H1 (cell line): ENCODE results near the gene PRDM15. TPM values are rescaled to one million over a fixed set of nuclear protein-coding genes. Genes with fewer than 3 reads are reported as not detected.

Experiments used
- ASH2L ChIP-seq: fragments of 200-600, 300-600 bp; sonication (generic); IDR thresholded peaks from one replicate; pipeline ENCODE4 v1.7.1; 2017; ENCODE audit warnings: low read length
- BRCA1 ChIP-seq: IDR thresholded peaks from 2 replicates; pipeline ENCODE4 v1.6.1; 2012; ENCODE audit warnings: low read depth, low read length, improper control_type of control experiment
- CBX5 ChIP-seq: fragments of 300-800, 300-1000 bp; sonication (generic); IDR thresholded peaks from 2 replicates; pipeline ENCODE4 v1.7.1; 2016; ENCODE audit warnings: antibody characterized with exemption, low read length, low read depth
- CBX8 ChIP-seq: fragments of 300-800, 300-1000 bp; sonication (generic); IDR thresholded peaks from 2 replicates; pipeline ENCODE4 v1.7.1; 2016; ENCODE audit warnings: low read depth, low read length, borderline replicate concordance
- CEBPB ChIP-seq: IDR thresholded peaks from 2 replicates; pipeline ENCODE4 v1.6.1; 2012; ENCODE audit warnings: low read depth, low read length
- CHD2 ChIP-seq: IDR thresholded peaks from 2 replicates; pipeline ENCODE4 v1.6.1; 2012; ENCODE audit warnings: low read length, improper control_type of control experiment
- CTCF ChIP-seq, 3 experiments: IDR thresholded peaks; 1 replicate in 2 of 3; 2 replicates in 1 of 3; pipeline versions ENCODE4 v1.5.1 to v1.6.1; 2011; ENCODE audit warnings: low read length in 3 of 3, mild to moderate bottlenecking in 3 of 3, inconsistent platforms in 2 of 3, low read depth in 1 of 3, moderate library complexity in 1 of 3; ENCODE audit not compliant: insufficient read depth in 1 of 3; ENCODE audit errors: control extremely low read depth in 1 of 3
- GABPA ChIP-seq: IDR thresholded peaks from 2 replicates; pipeline ENCODE4 v1.6.1; 2011; ENCODE audit warnings: mild to moderate bottlenecking, low read length, moderate library complexity, borderline replicate concordance; ENCODE audit not compliant: insufficient read depth
- GTF2F1 ChIP-seq: IDR thresholded peaks from 2 replicates; pipeline ENCODE4 v1.6.1; 2012; ENCODE audit warnings: low read depth, low read length, improper control_type of control experiment, borderline replicate concordance
- JUND ChIP-seq: IDR thresholded peaks from 2 replicates; pipeline ENCODE4 v1.6.1; 2011; ENCODE audit warnings: mild to moderate bottlenecking, improper control_type of control experiment, low read length
- MAFK ChIP-seq: IDR thresholded peaks from 2 replicates; pipeline ENCODE4 v1.6.1; 2012; ENCODE audit warnings: low read depth, mild to moderate bottlenecking, improper control_type of control experiment, low read length
- MAX ChIP-seq: IDR thresholded peaks from 2 replicates; pipeline ENCODE4 v1.6.1; 2012; ENCODE audit warnings: inconsistent platforms
- NRF1 ChIP-seq: IDR thresholded peaks from 2 replicates; pipeline ENCODE4 v1.6.1; 2011; ENCODE audit warnings: mild to moderate bottlenecking, low read depth, low read length, improper control_type of control experiment
- PHF8 ChIP-seq: fragments of 200-600 bp; sonication (generic); conservative IDR thresholded peaks from 2 replicates; pipeline ENCODE4 v1.7.1; 2012; ENCODE audit warnings: low read depth, mild to moderate bottlenecking, inconsistent platforms, low read length, moderate library complexity
- SIX5 ChIP-seq: IDR thresholded peaks from 2 replicates; pipeline ENCODE4 v1.6.1; 2011; ENCODE audit warnings: mild to moderate bottlenecking, low read depth, low read length
- SP1 ChIP-seq: IDR thresholded peaks from 2 replicates; pipeline ENCODE4 v1.6.1; 2011; ENCODE audit warnings: low read depth, low read length
- SUZ12 ChIP-seq: fragments of 200-600 bp; sonication (generic); IDR thresholded peaks from 2 replicates; pipeline ENCODE4 v1.6.1; 2012; ENCODE audit warnings: mild to moderate bottlenecking, inconsistent platforms, low read length, moderate library complexity, mixed read lengths
- TAF7 ChIP-seq: optimal IDR thresholded peaks from 2 replicates; pipeline ENCODE3; 2011; ENCODE audit warnings: low read depth, mild to moderate bottlenecking, inconsistent platforms, low read length, moderate library complexity, borderline replicate concordance
- ZNF274 ChIP-seq: IDR thresholded peaks from 2 replicates; pipeline ENCODE4 v1.7.0; 2012; ENCODE audit warnings: low read length, borderline replicate concordance; ENCODE audit errors: extremely low read depth
- polyA plus RNA-seq, 7 experiments: library from polyadenylated mRNA; depleted of rRNA in 3 of 7; stranded (reverse) in 5 of 7; unstranded in 2 of 7; fragments of >200 nt in 5 of 7; fragments of 200-250 nt in 2 of 7; gene quantifications; 1 replicate in 5 of 7; 2 replicates in 1 of 7; 4 replicates in 1 of 7; pipeline versions ENCODE4 v1.2.1 to v1.2.3, GENCODE V29; 2011 to 2013; ENCODE audit warnings: missing spikeins in 2 of 7, mixed read lengths in 2 of 7
- total RNA-seq: library from RNA; stranded (reverse); fragmentation: NEBNext Ultra II Directional; extraction: Animal tissue kit (Norgen Biotek cat#: 25700); gene quantifications from 2 replicates; pipeline ENCODE4 v1.2.1, GENCODE V29; 2021
- TF ChIP-seq, protein P1 (sequence below): IDR thresholded peaks from 2 replicates; pipeline ENCODE4 v1.6.1; 2012; ENCODE audit warnings: inconsistent platforms

The PRDM15 gene
- total and polyA plus RNA-seq, 2 of the 8 experiments (the other 6 are each of a cell fraction or from before 2014, with no cell fraction given): 9.7 to 10.5 TPM

DNA sequence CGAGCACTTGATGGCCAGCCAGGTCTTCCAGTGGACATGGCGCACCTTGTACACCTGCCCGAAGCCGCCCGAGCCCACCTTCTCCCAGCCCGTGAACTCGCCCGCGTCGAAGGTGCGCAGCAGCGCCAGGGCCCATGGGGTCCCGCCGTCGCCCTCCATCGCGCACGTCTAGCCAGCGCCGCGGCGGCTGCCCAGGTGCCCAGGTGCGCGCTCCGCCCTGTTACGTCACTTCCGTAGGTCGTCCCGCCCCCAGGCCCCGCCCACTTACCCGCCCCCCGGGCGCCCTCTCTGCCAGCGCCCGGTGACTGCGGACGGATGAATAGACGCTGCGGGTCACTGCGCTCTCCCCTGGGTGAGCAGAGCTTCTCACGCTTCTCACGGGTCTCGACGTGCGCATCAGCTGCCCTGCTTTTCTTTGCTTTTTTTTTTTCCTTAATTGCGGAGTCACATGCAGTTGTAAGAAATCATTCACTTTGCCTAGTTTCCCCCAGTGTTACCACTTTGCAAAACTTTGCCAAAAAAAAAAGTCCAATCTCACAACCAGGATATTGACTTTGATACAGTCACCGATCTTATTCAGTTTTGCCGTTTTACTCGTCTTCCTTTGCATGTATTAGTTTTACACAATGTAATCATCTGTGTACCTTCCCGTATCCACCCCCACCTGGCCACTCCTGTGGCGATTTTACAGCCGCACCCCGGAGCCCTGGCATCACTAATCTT is 112.1 kb downstream of the PRDM15 start, which contains the start of gene RIPK4 (continued):
- TF ChIP-seq, protein P1, sequence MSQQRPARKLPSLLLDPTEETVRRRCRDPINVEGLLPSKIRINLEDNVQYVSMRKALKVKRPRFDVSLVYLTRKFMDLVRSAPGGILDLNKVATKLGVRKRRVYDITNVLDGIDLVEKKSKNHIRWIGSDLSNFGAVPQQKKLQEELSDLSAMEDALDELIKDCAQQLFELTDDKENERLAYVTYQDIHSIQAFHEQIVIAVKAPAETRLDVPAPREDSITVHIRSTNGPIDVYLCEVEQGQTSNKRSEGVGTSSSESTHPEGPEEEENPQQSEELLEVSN: peak; percentile 36; the same call in 1 of the 2 replicates
- no peak for TF ChIP-seq NRF1
- no peak for TF ChIP-seq ZNF274
- TF ChIP-seq CEBPB: no peak
- no peak for TF ChIP-seq GABPA
- TF ChIP-seq CBX5: no peak
- TF ChIP-seq ASH2L: peak; percentile 57
- TF ChIP-seq CHD2: no peak
- no peak for TF ChIP-seq CBX8
- TF ChIP-seq JUND: peak; percentile 35; the same call in 1 of the 2 replicates
- TF ChIP-seq TAF7: no peak
- TF ChIP-seq SIX5: no peak
- peak; percentile 51; the same call in 1 of the 2 replicates for TF ChIP-seq SP1
- TF ChIP-seq BRCA1: no peak
- 0 out of 2 replicates have a peak, but pooled peaks have one; percentile 50 for TF ChIP-seq MAX
- no peak for TF ChIP-seq MAFK
- TF ChIP-seq CTCF (IDR thresholded peaks at IDR 0.05; ENCODE audit: control extremely low read depth in 1 of 3, insufficient read depth in 1 of 3, low read depth in 1 of 3, low read length in 3 of 3): no peak
- no peak; the same call in 1 of the 2 replicates for TF ChIP-seq PHF8
- TF ChIP-seq GTF2F1: no peak
- TF ChIP-seq SUZ12: no peak
